Karpas-422 (cell line): ENCODE measurements around the gene TMEM167A. TPM values are rescaled to one million over a fixed set of nuclear protein-coding genes. Genes with fewer than 3 reads are reported as not detected.

ENCODE experiments used
- DNase-seq: peaks from one replicate; pipeline ENCODE4 v3.0.0-alpha.2; 2015
- H2AFZ ChIP-seq: fragments of 200-600 bp; sonication (generic); 2 replicates; pipeline ENCODE4 v1.6.1; 2014; ENCODE audit warnings: antibody characterized with exemption, low read length, mixed read lengths
- H3K27ac ChIP-seq: fragments of 200-600 bp; sonication (generic); 2 replicates; pipeline ENCODE4 v1.5.1; 2014; ENCODE audit warnings: mild to moderate bottlenecking, low read length, moderate library complexity
- H3K27me3 ChIP-seq: fragments of 200-600 bp; sonication (generic); 2 replicates; pipeline ENCODE4 v1.6.1; 2014; ENCODE audit warnings: low read length, mixed read lengths
- H3K36me3 ChIP-seq: fragments of 200-600 bp; sonication (generic); 2 replicates; pipeline ENCODE4 v1.6.1; 2014; ENCODE audit warnings: low read length, mixed read lengths; ENCODE audit not compliant: insufficient read depth
- H3K4me1 ChIP-seq: fragments of 200-600 bp; sonication (generic); 2 replicates; pipeline ENCODE4 v1.6.1; 2014; ENCODE audit warnings: mild to moderate bottlenecking, low read length, mixed read lengths
- H3K4me2 ChIP-seq: fragments of 200-600 bp; sonication (generic); 2 replicates; pipeline ENCODE4 v1.6.1; 2014; ENCODE audit warnings: low read length, low read depth, mild to moderate bottlenecking; ENCODE audit not compliant: poor library complexity, severe bottlenecking
- H3K4me3 ChIP-seq: fragments of 200-600 bp; sonication (generic); 2 replicates; pipeline ENCODE4 v1.5.1; 2014; ENCODE audit warnings: mild to moderate bottlenecking, antibody characterized with exemption, low read length, mixed read lengths
- H3K79me2 ChIP-seq: fragments of 200-600 bp; sonication (generic); 2 replicates; pipeline ENCODE4 v1.6.1; 2014; ENCODE audit warnings: mild to moderate bottlenecking, low read length, mixed read lengths
- H3K9ac ChIP-seq: fragments of 200-600 bp; sonication (generic); 2 replicates; pipeline ENCODE4 v1.6.0; 2014; ENCODE audit warnings: low read length
- H3K9me2 ChIP-seq: fragments of 200-600 bp; sonication (generic), shearing (Covaris generic); replicated peaks from 2 replicates; pipeline ENCODE4 v1.6.0; 2014; ENCODE audit warnings: mild to moderate bottlenecking, low read length, moderate library complexity; ENCODE audit not compliant: insufficient read depth
- H3K9me3 ChIP-seq: fragments of 300-700, 200-600 bp; sonication (generic); 2 replicates; pipeline ENCODE4 v1.6.1; 2014; ENCODE audit warnings: low read length, mixed read lengths
- H4K20me1 ChIP-seq: fragments of 200-600 bp; sonication (generic); 2 replicates; pipeline ENCODE4 v1.6.1; 2014; ENCODE audit warnings: mild to moderate bottlenecking, antibody characterized with exemption, low read length, low read depth; ENCODE audit not compliant: insufficient read depth
- total RNA-seq: library from RNA; depleted of rRNA; stranded (reverse); fragments of >200 nt; shearing (Covaris generic); gene quantifications from 2 replicates; pipeline ENCODE4 v1.2.3, GENCODE V29; 2014; ENCODE audit warnings: low replicate concordance

The TMEM167A gene
- total RNA-seq, 1 experiment from 2014 or later, result 94.9 TPM

DNA sequence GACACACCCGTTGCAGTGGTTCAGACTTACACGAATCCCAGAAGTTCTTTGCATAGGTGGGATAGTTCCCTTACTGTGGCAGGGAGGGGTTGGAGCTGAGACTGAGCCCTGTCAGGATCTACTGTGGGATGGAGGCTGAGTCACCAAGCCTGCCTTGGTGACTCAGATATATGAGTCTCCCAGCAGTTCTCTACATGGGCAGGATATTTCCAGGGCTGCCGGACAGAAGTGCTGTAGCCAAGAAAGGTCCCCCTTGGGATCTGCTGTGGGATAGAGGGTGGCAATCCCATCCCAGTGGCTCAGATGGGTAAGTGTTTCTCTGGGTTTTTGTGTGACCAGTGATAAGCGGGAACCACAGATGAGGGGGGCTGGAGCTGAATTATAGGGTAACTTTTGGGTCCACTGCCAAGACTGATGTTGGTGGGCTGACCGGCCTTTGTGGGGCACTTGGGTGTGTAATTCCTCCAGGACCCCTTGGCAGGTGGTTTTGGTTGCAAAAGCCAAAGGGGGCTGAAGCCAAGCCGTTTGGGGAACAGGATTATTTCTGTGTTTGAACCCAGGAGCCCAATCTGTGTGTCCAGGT, 18.9 kb upstream of the TMEM167A start:
- DNase-seq, result no peak
- peaks cover 70% of the 10 kb centered on the region for H3K79me2 ChIP-seq
- H3K4me3 ChIP-seq, result no peak overlapping the region
- no peak overlapping the region for H3K27ac ChIP-seq
- no peaks in the 10 kb centered on the region for H4K20me1 ChIP-seq
- H3K36me3 ChIP-seq, result peaks cover 10% of the 10 kb centered on the region; the same call in 1 of the 2 replicates
- H3K4me1 ChIP-seq, result peaks cover 18% of the 10 kb centered on the region
- H3K9me3 ChIP-seq, result peaks cover 7% of the 10 kb centered on the region
- no peaks in the 10 kb centered on the region for H3K27me3 ChIP-seq
- H3K9ac ChIP-seq, result no peak overlapping the region
- H3K9me2 ChIP-seq, result no peaks in the 10 kb centered on the region
- H3K4me2 ChIP-seq, result no peak overlapping the region
- no peak overlapping the region for H2AFZ ChIP-seq

GRCh38 chr5:83095163-83095956, 18.2 kb upstream of the TMEM167A start:
- Histone ChIP-seq H3K9me3 (peaks cover 7% of the 10 kb centered on the region), H4K20me1 (no peaks in the 10 kb centered on the region), H3K9ac (no peak overlapping the region), H3K9me2 (no peaks in the 10 kb centered on the region), H3K27me3 (no peaks in the 10 kb centered on the region), H3K4me1 (peaks cover 18% of the 10 kb centered on the region), H2AFZ (no peak overlapping the region), H3K27ac (no peak overlapping the region), H3K4me2 (no peak overlapping the region), H3K36me3 (peaks cover 10% of the 10 kb centered on the region; the same call in 1 of the 2 replicates), H3K4me3 (no peak overlapping the region), H3K79me2 (peaks cover 70% of the 10 kb centered on the region)
- no peak for DNase-seq

- Histone ChIP-seq H3K9ac (no peak overlapping the region), H4K20me1 (no peaks in the 10 kb centered on the region), H3K27ac (no peak overlapping the region), H3K9me2 (no peaks in the 10 kb centered on the region), H3K27me3 (no peaks in the 10 kb centered on the region), H3K79me2 (peaks cover 71% of the 10 kb centered on the region), H3K9me3 (peaks cover 7% of the 10 kb centered on the region), H3K4me1 (peaks cover 12% of the 10 kb centered on the region), H3K4me3 (no peak overlapping the region), H3K36me3 (peaks cover 10% of the 10 kb centered on the region; the same call in 1 of the 2 replicates), H3K4me2 (no peak overlapping the region), H2AFZ (no peak overlapping the region)
- no peak for DNase-seq
Measured at GRCh38 chr5:83093692-83094091, 16.5 kb upstream of the TMEM167A start.

GRCh38 chr5:83092619-83093018, 15.4 kb upstream of the TMEM167A start:
- Histone ChIP-seq H3K9ac (no peak overlapping the region), H2AFZ (no peak overlapping the region), H3K27ac (no peak overlapping the region), H3K4me1 (peaks cover 2% of the 10 kb centered on the region), H3K4me3 (no peak overlapping the region), H3K4me2 (no peak overlapping the region), H3K9me2 (no peaks in the 10 kb centered on the region), H3K36me3 (peaks cover 10% of the 10 kb centered on the region; the same call in 1 of the 2 replicates), H3K79me2 (peaks cover 69% of the 10 kb centered on the region), H4K20me1 (no peaks in the 10 kb centered on the region), H3K9me3 (peaks cover 7% of the 10 kb centered on the region), H3K27me3 (no peaks in the 10 kb centered on the region)
- DNase-seq, result no peak

DNA sequence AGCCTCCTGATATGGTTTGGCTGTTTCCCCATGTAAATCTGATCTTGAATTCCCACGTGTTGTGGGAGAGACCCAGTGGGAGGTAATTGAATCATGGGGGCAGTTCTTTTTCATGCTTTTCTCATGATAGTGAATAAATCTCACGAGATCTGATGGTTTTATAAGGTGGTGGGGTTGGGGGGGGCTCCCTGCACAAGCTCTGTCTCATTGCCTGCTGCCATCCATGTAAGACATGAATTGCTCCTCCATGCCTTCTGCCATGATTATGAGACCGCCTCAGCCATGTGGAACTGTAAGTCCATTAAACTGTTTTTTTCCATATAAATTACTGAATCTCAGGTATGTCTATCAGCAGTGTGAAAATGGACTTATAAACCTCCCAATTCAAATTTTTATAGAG, 13.0 kb upstream of the TMEM167A start:
- Histone ChIP-seq H3K9me2 (no peaks in the 10 kb centered on the region), H3K4me1 (no peaks in the 10 kb centered on the region), H3K27ac (no peak overlapping the region), H2AFZ (no peak overlapping the region), H3K4me2 (no peak overlapping the region), H4K20me1 (no peaks in the 10 kb centered on the region), H3K79me2 (peaks cover 75% of the 10 kb centered on the region), H3K9me3 (peaks cover 7% of the 10 kb centered on the region), H3K27me3 (no peaks in the 10 kb centered on the region), H3K4me3 (no peak overlapping the region), H3K9ac (no peak overlapping the region), H3K36me3 (peaks cover 10% of the 10 kb centered on the region; the same call in 1 of the 2 replicates)
- no peak for DNase-seq

GRCh38 chr5:83085106-83085505, 7.9 kb upstream of the TMEM167A start:
- H3K79me2 ChIP-seq, result peaks cover 90% of the 10 kb centered on the region
- H3K4me3 ChIP-seq, result no peak overlapping the region
- no peak overlapping the region for H3K9ac ChIP-seq
- H3K4me1 ChIP-seq, result peaks cover 10% of the 10 kb centered on the region
- H3K9me3 ChIP-seq, result no peaks in the 10 kb centered on the region
- no peak for DNase-seq
- no peaks in the 10 kb centered on the region for H4K20me1 ChIP-seq
- no peaks in the 10 kb centered on the region for H3K27me3 ChIP-seq
- no peak overlapping the region for H3K27ac ChIP-seq
- H3K4me2 ChIP-seq, result no peak overlapping the region
- H2AFZ ChIP-seq, result no peak overlapping the region
- H3K36me3 ChIP-seq, result no peaks in the 10 kb centered on the region
- no peaks in the 10 kb centered on the region for H3K9me2 ChIP-seq

DNA sequence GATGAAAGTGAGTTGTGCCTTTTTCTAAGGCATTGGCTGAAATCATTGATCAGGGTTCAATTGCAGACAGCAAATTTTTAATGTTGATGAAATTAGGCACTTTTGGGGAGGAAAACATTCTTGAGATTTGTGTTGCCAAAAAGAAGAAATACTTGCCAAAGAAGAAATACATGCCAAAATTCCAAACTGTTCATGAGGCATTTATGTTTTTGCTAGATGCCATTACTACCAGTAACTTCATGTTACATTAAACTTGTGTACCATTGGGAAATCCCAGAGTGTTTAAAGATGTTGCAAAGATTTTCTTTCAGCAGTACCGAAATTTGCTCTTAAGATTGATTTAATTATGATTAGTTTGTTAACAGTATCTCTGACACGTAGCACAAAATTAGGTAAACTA, 7.1 kb upstream of the TMEM167A start:
- no peak overlapping the region for H3K4me2 ChIP-seq

GRCh38 chr5:83082750-83083149, 5.6 kb upstream of the TMEM167A start:
- no peak for DNase-seq
- peaks cover 90% of the 10 kb centered on the region for H3K79me2 ChIP-seq
- no peak overlapping the region for H3K9ac ChIP-seq

More for the DNA sequence above, 7.1 kb upstream of the TMEM167A start:
- H2AFZ ChIP-seq, result no peak overlapping the region
- H3K27me3 ChIP-seq, result no peaks in the 10 kb centered on the region
- H3K9me2 ChIP-seq, result no peaks in the 10 kb centered on the region
- no peak overlapping the region for H3K9ac ChIP-seq
- H3K27ac ChIP-seq, result no peak overlapping the region
- H4K20me1 ChIP-seq, result no peaks in the 10 kb centered on the region
- peaks cover 90% of the 10 kb centered on the region for H3K79me2 ChIP-seq
- no peaks in the 10 kb centered on the region for H3K9me3 ChIP-seq
- DNase-seq, result no peak
- no peaks in the 10 kb centered on the region for H3K36me3 ChIP-seq
- peaks cover 16% of the 10 kb centered on the region for H3K4me1 ChIP-seq
- H3K4me3 ChIP-seq, result no peak overlapping the region

More at GRCh38 chr5:83082750-83083149, 5.6 kb upstream of the TMEM167A start:
- Histone ChIP-seq H3K27me3 (no peaks in the 10 kb centered on the region), H4K20me1 (no peaks in the 10 kb centered on the region), H3K9me3 (no peaks in the 10 kb centered on the region), H3K4me1 (peaks cover 27% of the 10 kb centered on the region), H3K27ac (no peak overlapping the region), H3K4me3 (no peak overlapping the region), H3K36me3 (no peaks in the 10 kb centered on the region), H2AFZ (no peak overlapping the region), H3K4me2 (no peak overlapping the region), H3K9me2 (no peaks in the 10 kb centered on the region)
